OCI-LY1 (cell line): ENCODE data around the gene DACH1.

ENCODE experiments used
- CTCF ChIP-seq: fragments of 200-600 bp; sonication (generic), shearing (Covaris generic); IDR thresholded peaks from 2 replicates; pipeline ENCODE4 v1.5.1; 2017; ENCODE audit warnings: mild to moderate bottlenecking, antibody characterized with exemption, low read length, moderate library complexity, mixed read lengths
- EZH2 ChIP-seq: fragments of 200-600 bp; sonication (generic), shearing (Covaris generic); IDR thresholded peaks from 2 replicates; pipeline ENCODE4 v1.8.0; 2017; ENCODE audit warnings: borderline replicate concordance, mixed run types, mild to moderate bottlenecking, antibody characterized with exemption, low read length, moderate library complexity, mixed read lengths

GRCh38 chr13:71702253-71702652, 164.8 kb downstream of the DACH1 start:
- TF ChIP-seq CTCF (no peak), EZH2 (no peak)
